ENCODE measurements around the gene MCRIP1. TPM values are rescaled to one million over a fixed set of nuclear protein-coding genes. Genes with fewer than 3 reads are reported as not detected.
A peak's percentile ranks its signal among the peaks of the same experiment; 100 is the strongest.

Gene MCRIP1
- total and polyA plus RNA-seq, 2 of the 13 experiments (the other 11 are each of a cell fraction or from before 2014, with no cell fraction given) = 79.7 to 84.9 TPM

DNA sequence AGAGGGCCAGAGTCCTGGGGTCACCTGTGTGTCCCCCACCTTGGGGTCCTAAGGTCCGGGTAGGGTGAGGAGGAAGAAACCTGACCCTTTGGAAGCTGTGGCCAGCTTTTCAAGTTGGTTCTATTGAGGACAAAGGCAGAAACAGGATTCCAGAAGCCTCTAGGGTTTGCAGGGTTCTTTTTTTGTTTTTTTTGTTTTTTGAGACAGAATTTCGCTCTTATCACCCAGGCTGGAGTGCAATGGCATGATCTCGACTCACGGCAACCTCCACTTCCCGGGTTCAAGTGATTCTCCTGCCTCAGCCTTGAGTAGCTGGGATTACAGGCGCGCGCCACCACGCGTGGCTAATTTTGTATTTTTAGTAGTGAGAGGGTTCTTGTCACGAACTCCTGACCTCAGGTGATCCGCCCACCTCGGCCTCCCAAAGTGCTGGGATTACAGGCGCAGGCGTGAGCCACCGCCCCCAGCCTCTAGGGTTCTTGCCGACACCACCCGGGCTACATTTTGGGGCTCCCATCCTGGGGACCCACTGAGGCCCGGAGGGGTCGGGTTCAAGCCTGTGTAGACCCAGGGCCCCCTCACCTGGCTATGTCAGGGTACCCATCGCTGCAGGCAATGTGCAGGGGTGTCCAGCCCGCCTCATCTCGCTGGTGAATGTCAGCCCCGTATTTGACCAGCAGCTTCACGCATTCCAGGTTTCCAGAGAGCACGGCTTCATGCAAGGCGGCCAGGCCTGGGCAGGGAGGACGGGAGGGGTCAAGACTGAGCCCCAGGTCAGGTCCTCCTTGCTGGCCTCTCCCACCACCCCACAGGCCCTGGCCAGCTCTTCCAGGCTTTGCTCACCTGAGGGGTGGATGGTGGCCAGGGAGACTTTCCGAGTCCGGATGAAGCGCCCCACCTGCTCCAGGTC, 1.1 kb upstream of the MCRIP1 start (continued):
- no peak for TF ChIP-seq ZNF878 (CRISPR knock-in tag; IDR thresholded peaks at IDR 0.05)
- TF ChIP-seq MYC (CRISPR knock-in tag; IDR thresholded peaks at IDR 0.05; ENCODE audit: borderline replicate concordance) = peak; percentile 43; the same call in 1 of the 2 replicates
- TF ChIP-seq, protein P1, sequence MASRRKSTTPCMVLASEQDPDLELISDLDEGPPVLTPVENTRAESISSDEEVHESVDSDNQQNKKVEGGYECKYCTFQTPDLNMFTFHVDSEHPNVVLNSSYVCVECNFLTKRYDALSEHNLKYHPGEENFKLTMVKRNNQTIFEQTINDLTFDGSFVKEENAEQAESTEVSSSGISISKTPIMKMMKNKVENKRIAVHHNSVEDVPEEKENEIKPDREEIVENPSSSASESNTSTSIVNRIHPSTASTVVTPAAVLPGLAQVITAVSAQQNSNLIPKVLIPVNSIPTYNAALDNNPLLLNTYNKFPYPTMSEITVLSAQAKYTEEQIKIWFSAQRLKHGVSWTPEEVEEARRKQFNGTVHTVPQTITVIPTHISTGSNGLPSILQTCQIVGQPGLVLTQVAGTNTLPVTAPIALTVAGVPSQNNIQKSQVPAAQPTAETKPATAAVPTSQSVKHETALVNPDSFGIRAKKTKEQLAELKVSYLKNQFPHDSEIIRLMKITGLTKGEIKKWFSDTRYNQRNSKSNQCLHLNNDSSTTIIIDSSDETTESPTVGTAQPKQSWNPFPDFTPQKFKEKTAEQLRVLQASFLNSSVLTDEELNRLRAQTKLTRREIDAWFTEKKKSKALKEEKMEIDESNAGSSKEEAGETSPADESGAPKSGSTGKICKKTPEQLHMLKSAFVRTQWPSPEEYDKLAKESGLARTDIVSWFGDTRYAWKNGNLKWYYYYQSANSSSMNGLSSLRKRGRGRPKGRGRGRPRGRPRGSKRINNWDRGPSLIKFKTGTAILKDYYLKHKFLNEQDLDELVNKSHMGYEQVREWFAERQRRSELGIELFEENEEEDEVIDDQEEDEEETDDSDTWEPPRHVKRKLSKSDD (CRISPR knock-in tag; IDR thresholded peaks at IDR 0.05; ENCODE audit: low read depth) = 0 out of 2 replicates have a peak, but pooled peaks have one; percentile 30
- TF ChIP-seq FOSL2 (CRISPR knock-in tag; IDR thresholded peaks at IDR 0.05) = no peak
- TF ChIP-seq, protein P2, sequence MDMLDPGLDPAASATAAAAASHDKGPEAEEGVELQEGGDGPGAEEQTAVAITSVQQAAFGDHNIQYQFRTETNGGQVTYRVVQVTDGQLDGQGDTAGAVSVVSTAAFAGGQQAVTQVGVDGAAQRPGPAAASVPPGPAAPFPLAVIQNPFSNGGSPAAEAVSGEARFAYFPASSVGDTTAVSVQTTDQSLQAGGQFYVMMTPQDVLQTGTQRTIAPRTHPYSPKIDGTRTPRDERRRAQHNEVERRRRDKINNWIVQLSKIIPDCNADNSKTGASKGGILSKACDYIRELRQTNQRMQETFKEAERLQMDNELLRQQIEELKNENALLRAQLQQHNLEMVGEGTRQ (IDR thresholded peaks at IDR 0.05; ENCODE audit: low read depth, low read length) = no peak
- TF ChIP-seq, protein P2 (CRISPR knock-in tag; IDR thresholded peaks at IDR 0.05; ENCODE audit: borderline replicate concordance) = no peak
- TF ChIP-seq HMG20B (CRISPR knock-in tag; conservative IDR thresholded peaks at IDR 0.05) = peak; percentile 2; the same call in 1 of the 2 replicates
- TF ChIP-seq, protein P3, sequence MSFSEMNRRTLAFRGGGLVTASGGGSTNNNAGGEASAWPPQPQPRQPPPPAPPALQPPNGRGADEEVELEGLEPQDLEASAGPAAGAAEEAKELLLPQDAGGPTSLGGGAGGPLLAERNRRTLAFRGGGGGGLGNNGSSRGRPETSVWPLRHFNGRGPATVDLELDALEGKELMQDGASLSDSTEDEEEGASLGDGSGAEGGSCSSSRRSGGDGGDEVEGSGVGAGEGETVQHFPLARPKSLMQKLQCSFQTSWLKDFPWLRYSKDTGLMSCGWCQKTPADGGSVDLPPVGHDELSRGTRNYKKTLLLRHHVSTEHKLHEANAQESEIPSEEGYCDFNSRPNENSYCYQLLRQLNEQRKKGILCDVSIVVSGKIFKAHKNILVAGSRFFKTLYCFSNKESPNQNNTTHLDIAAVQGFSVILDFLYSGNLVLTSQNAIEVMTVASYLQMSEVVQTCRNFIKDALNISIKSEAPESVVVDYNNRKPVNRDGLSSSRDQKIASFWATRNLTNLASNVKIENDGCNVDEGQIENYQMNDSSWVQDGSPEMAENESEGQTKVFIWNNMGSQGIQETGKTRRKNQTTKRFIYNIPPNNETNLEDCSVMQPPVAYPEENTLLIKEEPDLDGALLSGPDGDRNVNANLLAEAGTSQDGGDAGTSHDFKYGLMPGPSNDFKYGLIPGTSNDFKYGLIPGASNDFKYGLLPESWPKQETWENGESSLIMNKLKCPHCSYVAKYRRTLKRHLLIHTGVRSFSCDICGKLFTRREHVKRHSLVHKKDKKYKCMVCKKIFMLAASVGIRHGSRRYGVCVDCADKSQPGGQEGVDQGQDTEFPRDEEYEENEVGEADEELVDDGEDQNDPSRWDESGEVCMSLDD (CRISPR knock-in tag; IDR thresholded peaks at IDR 0.05; ENCODE audit: borderline replicate concordance) = peak; percentile 92
- TF ChIP-seq ZNF598 (CRISPR knock-in tag; IDR thresholded peaks at IDR 0.05; ENCODE audit: borderline replicate concordance) = no peak
- TF ChIP-seq, protein P4, sequence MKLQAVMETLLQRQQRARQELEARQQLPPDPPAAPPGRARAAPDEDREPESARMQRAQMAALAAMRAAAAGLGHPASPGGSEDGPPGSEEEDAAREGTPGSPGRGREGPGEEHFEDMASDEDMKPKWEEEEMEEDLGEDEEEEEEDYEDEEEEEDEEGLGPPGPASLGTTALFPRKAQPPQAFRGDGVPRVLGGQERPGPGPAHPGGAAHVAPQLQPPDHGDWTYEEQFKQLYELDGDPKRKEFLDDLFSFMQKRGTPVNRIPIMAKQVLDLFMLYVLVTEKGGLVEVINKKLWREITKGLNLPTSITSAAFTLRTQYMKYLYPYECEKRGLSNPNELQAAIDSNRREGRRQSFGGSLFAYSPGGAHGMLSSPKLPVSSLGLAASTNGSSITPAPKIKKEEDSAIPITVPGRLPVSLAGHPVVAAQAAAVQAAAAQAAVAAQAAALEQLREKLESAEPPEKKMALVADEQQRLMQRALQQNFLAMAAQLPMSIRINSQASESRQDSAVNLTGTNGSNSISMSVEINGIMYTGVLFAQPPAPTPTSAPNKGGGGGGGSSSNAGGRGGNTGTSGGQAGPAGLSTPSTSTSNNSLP (IDR thresholded peaks at IDR 0.05; ENCODE audit: low read depth, low read length) = no peak
- TF ChIP-seq GZF1 (CRISPR knock-in tag; IDR thresholded peaks at IDR 0.05) = no peak
- TF ChIP-seq, protein P5, sequence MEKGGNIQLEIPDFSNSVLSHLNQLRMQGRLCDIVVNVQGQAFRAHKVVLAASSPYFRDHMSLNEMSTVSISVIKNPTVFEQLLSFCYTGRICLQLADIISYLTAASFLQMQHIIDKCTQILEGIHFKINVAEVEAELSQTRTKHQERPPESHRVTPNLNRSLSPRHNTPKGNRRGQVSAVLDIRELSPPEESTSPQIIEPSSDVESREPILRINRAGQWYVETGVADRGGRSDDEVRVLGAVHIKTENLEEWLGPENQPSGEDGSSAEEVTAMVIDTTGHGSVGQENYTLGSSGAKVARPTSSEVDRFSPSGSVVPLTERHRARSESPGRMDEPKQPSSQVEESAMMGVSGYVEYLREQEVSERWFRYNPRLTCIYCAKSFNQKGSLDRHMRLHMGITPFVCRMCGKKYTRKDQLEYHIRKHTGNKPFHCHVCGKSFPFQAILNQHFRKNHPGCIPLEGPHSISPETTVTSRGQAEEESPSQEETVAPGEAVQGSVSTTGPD (CRISPR knock-in tag; IDR thresholded peaks at IDR 0.05) = no peak
- TF ChIP-seq, protein P6, sequence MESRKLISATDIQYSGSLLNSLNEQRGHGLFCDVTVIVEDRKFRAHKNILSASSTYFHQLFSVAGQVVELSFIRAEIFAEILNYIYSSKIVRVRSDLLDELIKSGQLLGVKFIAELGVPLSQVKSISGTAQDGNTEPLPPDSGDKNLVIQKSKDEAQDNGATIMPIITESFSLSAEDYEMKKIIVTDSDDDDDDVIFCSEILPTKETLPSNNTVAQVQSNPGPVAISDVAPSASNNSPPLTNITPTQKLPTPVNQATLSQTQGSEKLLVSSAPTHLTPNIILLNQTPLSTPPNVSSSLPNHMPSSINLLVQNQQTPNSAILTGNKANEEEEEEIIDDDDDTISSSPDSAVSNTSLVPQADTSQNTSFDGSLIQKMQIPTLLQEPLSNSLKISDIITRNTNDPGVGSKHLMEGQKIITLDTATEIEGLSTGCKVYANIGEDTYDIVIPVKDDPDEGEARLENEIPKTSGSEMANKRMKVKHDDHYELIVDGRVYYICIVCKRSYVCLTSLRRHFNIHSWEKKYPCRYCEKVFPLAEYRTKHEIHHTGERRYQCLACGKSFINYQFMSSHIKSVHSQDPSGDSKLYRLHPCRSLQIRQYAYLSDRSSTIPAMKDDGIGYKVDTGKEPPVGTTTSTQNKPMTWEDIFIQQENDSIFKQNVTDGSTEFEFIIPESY (CRISPR knock-in tag; IDR thresholded peaks at IDR 0.05) = 0 out of 2 replicates have a peak, but pooled peaks have one; percentile 11
- TF ChIP-seq CEBPG (CRISPR knock-in tag; IDR thresholded peaks at IDR 0.05) = no peak
